ENCODE measurements around the gene GRIA4. TPM values are rescaled to one million over a fixed set of nuclear protein-coding genes. Genes with fewer than 3 reads are reported as not detected.

Gene GRIA4
- total and polyA plus RNA-seq, 2 of the 13 experiments (the other 11 are each of a cell fraction or from before 2014, with no cell fraction given), result not detected

DNA sequence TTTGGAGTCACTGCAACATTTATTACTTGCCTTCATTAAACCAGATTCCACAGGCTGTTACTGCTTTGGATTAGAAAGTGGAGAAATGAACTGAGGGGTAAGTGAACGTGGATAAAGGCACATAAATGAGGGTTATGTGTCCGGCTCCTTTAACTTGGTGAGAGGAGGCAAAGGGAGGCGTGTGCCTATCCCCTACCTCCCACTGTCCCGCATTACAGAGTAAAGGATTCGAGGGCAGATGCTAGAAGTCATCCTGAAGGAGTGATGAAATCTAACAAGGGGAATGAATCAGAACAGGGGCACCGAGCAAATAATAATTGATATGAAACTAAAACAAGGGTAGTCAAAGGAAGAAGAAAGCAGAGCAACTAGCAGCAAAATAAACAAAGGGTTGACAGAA, 147.2 kb downstream of the GRIA4 start:
- Histone ChIP-seq H3K27ac (ENCODE audit: extremely low read length, insufficient read depth, low read length) (no peak overlapping the region), H3K27me3 (ENCODE audit: control insufficient read depth in 1 of 2, insufficient read depth in 2 of 2, low read length in 2 of 2) (no peaks in the 10 kb centered on the region), H4K20me1 (ENCODE audit: insufficient read depth, low read length) (no peaks in the 10 kb centered on the region), H3K9ac (ENCODE audit: insufficient read depth, low read depth, low read length) (no peak overlapping the region), H3K36me3 (replicated peaks in 1 of 2; ENCODE audit: control insufficient read depth in 1 of 2, insufficient read depth in 2 of 2, low read length in 2 of 2) (no peaks in the 10 kb centered on the region), H3K79me2 (ENCODE audit: insufficient read depth, low read length) (no peaks in the 10 kb centered on the region), H2AFZ (ENCODE audit: low read length) (no peak overlapping the region), H3K9me3 (ENCODE audit: low read length) (no peaks in the 10 kb centered on the region), H3K4me2 (ENCODE audit: low read depth, low read length) (no peak overlapping the region), H3K4me1 (ENCODE audit: insufficient read depth, low read length) (no peaks in the 10 kb centered on the region), H3K4me3 (replicated peaks in 1 of 3; ENCODE audit: insufficient read depth in 1 of 3, low read depth in 2 of 3, low read length in 3 of 3) (no peak overlapping the region)
- POLR2A ChIA-PET, result no interaction called here
- WGBS (ENCODE audit: low lambda C conversion rate), result under 1% methylated on average over 6 of the region's 6 CpGs
- FAIRE-seq, result no peak
- CTCF ChIA-PET (ENCODE audit: low intra/inter-chr PET ratio, low total read pairs), result no interaction called here
- BruUV-seq (replicated peaks), result no TSS peak
- no peak for TF ChIP-seq PHF8 (CRISPR knock-in tag; IDR thresholded peaks at IDR 0.05)
- TF ChIP-seq, protein P1, sequence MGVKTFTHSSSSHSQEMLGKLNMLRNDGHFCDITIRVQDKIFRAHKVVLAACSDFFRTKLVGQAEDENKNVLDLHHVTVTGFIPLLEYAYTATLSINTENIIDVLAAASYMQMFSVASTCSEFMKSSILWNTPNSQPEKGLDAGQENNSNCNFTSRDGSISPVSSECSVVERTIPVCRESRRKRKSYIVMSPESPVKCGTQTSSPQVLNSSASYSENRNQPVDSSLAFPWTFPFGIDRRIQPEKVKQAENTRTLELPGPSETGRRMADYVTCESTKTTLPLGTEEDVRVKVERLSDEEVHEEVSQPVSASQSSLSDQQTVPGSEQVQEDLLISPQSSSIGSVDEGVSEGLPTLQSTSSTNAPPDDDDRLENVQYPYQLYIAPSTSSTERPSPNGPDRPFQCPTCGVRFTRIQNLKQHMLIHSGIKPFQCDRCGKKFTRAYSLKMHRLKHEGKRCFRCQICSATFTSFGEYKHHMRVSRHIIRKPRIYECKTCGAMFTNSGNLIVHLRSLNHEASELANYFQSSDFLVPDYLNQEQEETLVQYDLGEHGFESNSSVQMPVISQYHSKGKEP (CRISPR knock-in tag; IDR thresholded peaks at IDR 0.05), result no peak
- no peak for TF ChIP-seq KDM2A (CRISPR knock-in tag; IDR thresholded peaks at IDR 0.05; ENCODE audit: borderline replicate concordance, low read depth)
- intact Hi-C loops (cut with micrococcal nuclease; ENCODE audit: unreplicated experiment) (no loop called here), in situ Hi-C loops (cut with HindIII; ENCODE audit: extremely low pct_ligation_motif_present, low pct_unique_long_range_greater_than_20kb) (no loop called here)
- ATAC-seq, result no peak
- DNase-seq (ENCODE audit: low spot score), result no peak

DNA sequence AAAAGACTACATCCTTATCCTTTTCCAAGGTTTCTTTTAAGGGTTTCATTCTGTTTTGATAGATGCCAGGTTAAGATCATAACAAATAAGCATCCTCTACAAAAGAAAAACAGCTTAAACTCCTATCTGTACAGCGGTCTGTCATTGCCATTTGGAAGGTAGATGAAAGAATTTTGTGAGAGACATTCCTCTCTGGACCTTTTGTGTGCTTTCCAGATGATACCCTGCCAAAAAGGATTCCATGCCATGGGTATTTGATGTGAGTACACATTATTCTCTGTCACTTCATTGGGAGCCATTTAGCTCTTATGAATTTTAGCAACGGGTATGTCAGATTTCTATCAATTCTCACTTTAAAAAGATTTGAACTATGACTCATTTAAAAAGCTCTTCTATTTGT, 153.7 kb downstream of the GRIA4 start:
- no TSS peak for BruUV-seq (replicated peaks)
- no peak overlapping the region for H3K27ac ChIP-seq (ENCODE audit: extremely low read length, insufficient read depth, low read length)
- no peak overlapping the region for H3K9ac ChIP-seq (ENCODE audit: insufficient read depth, low read depth, low read length)
- no peak overlapping the region for H2AFZ ChIP-seq (ENCODE audit: low read length)
- no peaks in the 10 kb centered on the region for H3K4me1 ChIP-seq (ENCODE audit: insufficient read depth, low read length)
- no peak for FAIRE-seq
- WGBS (ENCODE audit: low lambda C conversion rate), result 2% methylated on average over 2 of the region's 2 CpGs
- no peak for DNase-seq (ENCODE audit: low spot score)
- no peak for ATAC-seq
- no peak overlapping the region for H3K4me2 ChIP-seq (ENCODE audit: low read depth, low read length)
- in situ Hi-C loops (cut with HindIII; ENCODE audit: extremely low pct_ligation_motif_present, low pct_unique_long_range_greater_than_20kb), result no loop called here
- no peaks in the 10 kb centered on the region for H4K20me1 ChIP-seq (ENCODE audit: insufficient read depth, low read length)
- no peak overlapping the region for H3K4me3 ChIP-seq (replicated peaks in 1 of 3; ENCODE audit: insufficient read depth in 1 of 3, low read depth in 2 of 3, low read length in 3 of 3)
- no peaks in the 10 kb centered on the region for H3K79me2 ChIP-seq (ENCODE audit: insufficient read depth, low read length)
- POLR2A ChIA-PET, result no interaction called here
- CTCF ChIA-PET (ENCODE audit: low intra/inter-chr PET ratio, low total read pairs), result no interaction called here
- intact Hi-C loops (cut with micrococcal nuclease; ENCODE audit: unreplicated experiment), result no loop called here
- H3K9me3 ChIP-seq (ENCODE audit: low read length), result no peaks in the 10 kb centered on the region
- H3K36me3 ChIP-seq (replicated peaks in 1 of 2; ENCODE audit: control insufficient read depth in 1 of 2, insufficient read depth in 2 of 2, low read length in 2 of 2), result no peaks in the 10 kb centered on the region
- no peaks in the 10 kb centered on the region for H3K27me3 ChIP-seq (ENCODE audit: control insufficient read depth in 1 of 2, insufficient read depth in 2 of 2, low read length in 2 of 2)
- TF ChIP-seq, protein P2, sequence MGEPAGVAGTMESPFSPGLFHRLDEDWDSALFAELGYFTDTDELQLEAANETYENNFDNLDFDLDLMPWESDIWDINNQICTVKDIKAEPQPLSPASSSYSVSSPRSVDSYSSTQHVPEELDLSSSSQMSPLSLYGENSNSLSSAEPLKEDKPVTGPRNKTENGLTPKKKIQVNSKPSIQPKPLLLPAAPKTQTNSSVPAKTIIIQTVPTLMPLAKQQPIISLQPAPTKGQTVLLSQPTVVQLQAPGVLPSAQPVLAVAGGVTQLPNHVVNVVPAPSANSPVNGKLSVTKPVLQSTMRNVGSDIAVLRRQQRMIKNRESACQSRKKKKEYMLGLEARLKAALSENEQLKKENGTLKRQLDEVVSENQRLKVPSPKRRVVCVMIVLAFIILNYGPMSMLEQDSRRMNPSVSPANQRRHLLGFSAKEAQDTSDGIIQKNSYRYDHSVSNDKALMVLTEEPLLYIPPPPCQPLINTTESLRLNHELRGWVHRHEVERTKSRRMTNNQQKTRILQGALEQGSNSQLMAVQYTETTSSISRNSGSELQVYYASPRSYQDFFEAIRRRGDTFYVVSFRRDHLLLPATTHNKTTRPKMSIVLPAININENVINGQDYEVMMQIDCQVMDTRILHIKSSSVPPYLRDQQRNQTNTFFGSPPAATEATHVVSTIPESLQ (CRISPR knock-in tag; conservative IDR thresholded peaks at IDR 0.05), result no peak
- no peak for TF ChIP-seq RAD21 (CRISPR knock-in tag; IDR thresholded peaks at IDR 0.05)
- no peak for TF ChIP-seq MED8 (CRISPR knock-in tag; IDR thresholded peaks at IDR 0.05; ENCODE audit: insufficient replicate concordance)
- TF ChIP-seq, protein P3, sequence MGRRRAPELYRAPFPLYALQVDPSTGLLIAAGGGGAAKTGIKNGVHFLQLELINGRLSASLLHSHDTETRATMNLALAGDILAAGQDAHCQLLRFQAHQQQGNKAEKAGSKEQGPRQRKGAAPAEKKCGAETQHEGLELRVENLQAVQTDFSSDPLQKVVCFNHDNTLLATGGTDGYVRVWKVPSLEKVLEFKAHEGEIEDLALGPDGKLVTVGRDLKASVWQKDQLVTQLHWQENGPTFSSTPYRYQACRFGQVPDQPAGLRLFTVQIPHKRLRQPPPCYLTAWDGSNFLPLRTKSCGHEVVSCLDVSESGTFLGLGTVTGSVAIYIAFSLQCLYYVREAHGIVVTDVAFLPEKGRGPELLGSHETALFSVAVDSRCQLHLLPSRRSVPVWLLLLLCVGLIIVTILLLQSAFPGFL (CRISPR knock-in tag; IDR thresholded peaks at IDR 0.05), result no peak
- TF ChIP-seq HNRNPUL1 (IDR thresholded peaks at IDR 0.05; ENCODE audit: low read depth, low read length), result no peak
- no peak for TF ChIP-seq IRF2 (CRISPR knock-in tag; IDR thresholded peaks at IDR 0.05)
